GM18873 (cell line): ENCODE measurements around the gene PLD1.

Experiments
- ATAC-seq: cut with Tn5 transposase; IDR thresholded peaks from one replicate; pipeline ENCODE4 v1.9.1; 2021; ENCODE audit warnings: mild to moderate bottlenecking, moderate library complexity, moderate number of reproducible peaks; ENCODE audit not compliant: unreplicated experiment, low FRiP score

PLD1 gene

GRCh38 chr3:171799501-171799900 is 10.8 kb downstream of the PLD1 start:
- ATAC-seq = no peak

- ATAC-seq = no peak
Observed at GRCh38 chr3:171797873-171798272, 12.4 kb downstream of the PLD1 start.

- peak; percentile 50 for ATAC-seq
Observed at GRCh38 chr3:171797265-171797679, 13.0 kb downstream of the PLD1 start.

GRCh38 chr3:171796625-171797264 is 13.5 kb downstream of the PLD1 start:
- no peak for ATAC-seq

GRCh38 chr3:171792531-171792930 is 17.8 kb downstream of the PLD1 start:
- ATAC-seq = no peak

GRCh38 chr3:171791692-171792076 is 18.6 kb downstream of the PLD1 start:
- ATAC-seq = no peak

GRCh38 chr3:171790898-171791691 is 19.2 kb downstream of the PLD1 start:
- ATAC-seq = no peak

GRCh38 chr3:171790574-171790897 is 19.7 kb downstream of the PLD1 start:
- no peak for ATAC-seq

- no peak for ATAC-seq
Observed at GRCh38 chr3:171789759-171790505, 20.4 kb downstream of the PLD1 start.

GRCh38 chr3:171788546-171789351 is 21.5 kb downstream of the PLD1 start:
- no peak for ATAC-seq

GRCh38 chr3:171786997-171787396 is 23.3 kb downstream of the PLD1 start:
- ATAC-seq = no peak

- no peak for ATAC-seq
Observed at GRCh38 chr3:171784937-171785336, 25.3 kb downstream of the PLD1 start.

- no peak for ATAC-seq
Observed at GRCh38 chr3:171784387-171784786, 25.9 kb downstream of the PLD1 start.

- ATAC-seq = no peak
Observed at GRCh38 chr3:171783626-171784025, 26.7 kb downstream of the PLD1 start.

- ATAC-seq = no peak
Observed at GRCh38 chr3:171783086-171783485, 27.2 kb downstream of the PLD1 start.

- ATAC-seq = no peak
Observed at GRCh38 chr3:171782617-171783016, 27.7 kb downstream of the PLD1 start.

- no peak for ATAC-seq
Observed at GRCh38 chr3:171781711-171782127, 28.6 kb downstream of the PLD1 start.

- no peak for ATAC-seq
Observed at GRCh38 chr3:171778493-171778892, 31.8 kb downstream of the PLD1 start.

GRCh38 chr3:171777596-171777995 is 32.7 kb downstream of the PLD1 start:
- no peak for ATAC-seq

GRCh38 chr3:171776839-171777583 is 33.3 kb downstream of the PLD1 start:
- ATAC-seq = no peak
